Hepatocyte (in vitro differentiated cells): ENCODE data around the gene ARL15.

ENCODE experiments used
- EZH2 ChIP-seq: fragments of 200-600 bp; sonication (generic); IDR thresholded peaks from 2 replicates; pipeline ENCODE4 v1.6.1; 2016; ENCODE audit warnings: antibody characterized with exemption, mild to moderate bottlenecking, borderline replicate concordance
- TF ChIP-seq, protein P1 (sequence below): fragments of 200-600 bp; sonication (generic); IDR thresholded peaks from 2 replicates; pipeline ENCODE4 v1.5.1; 2016; ENCODE audit warnings: antibody characterized with exemption, mild to moderate bottlenecking; ENCODE audit not compliant: poor library complexity

- TF ChIP-seq, protein P1, sequence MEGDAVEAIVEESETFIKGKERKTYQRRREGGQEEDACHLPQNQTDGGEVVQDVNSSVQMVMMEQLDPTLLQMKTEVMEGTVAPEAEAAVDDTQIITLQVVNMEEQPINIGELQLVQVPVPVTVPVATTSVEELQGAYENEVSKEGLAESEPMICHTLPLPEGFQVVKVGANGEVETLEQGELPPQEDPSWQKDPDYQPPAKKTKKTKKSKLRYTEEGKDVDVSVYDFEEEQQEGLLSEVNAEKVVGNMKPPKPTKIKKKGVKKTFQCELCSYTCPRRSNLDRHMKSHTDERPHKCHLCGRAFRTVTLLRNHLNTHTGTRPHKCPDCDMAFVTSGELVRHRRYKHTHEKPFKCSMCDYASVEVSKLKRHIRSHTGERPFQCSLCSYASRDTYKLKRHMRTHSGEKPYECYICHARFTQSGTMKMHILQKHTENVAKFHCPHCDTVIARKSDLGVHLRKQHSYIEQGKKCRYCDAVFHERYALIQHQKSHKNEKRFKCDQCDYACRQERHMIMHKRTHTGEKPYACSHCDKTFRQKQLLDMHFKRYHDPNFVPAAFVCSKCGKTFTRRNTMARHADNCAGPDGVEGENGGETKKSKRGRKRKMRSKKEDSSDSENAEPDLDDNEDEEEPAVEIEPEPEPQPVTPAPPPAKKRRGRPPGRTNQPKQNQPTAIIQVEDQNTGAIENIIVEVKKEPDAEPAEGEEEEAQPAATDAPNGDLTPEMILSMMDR = no peak
- TF ChIP-seq EZH2 = no peak
Measured at GRCh38 chr5:53913941-53914340, 396.4 kb downstream of the ARL15 start.
